ENCODE data around the gene MAP1B. TPM values are rescaled to one million over a fixed set of nuclear protein-coding genes. Genes with fewer than 3 reads are reported as not detected.

The MAP1B gene
- total RNA-seq, 1 experiment from 2014 or later: 8.9 TPM

- POLR2A ChIA-PET: no interaction called here
- no peak overlapping the region for H3K4me3 ChIP-seq (replicated peaks in 1 of 2; ENCODE audit: low read depth in 1 of 2, low read length in 2 of 2)
- H3K79me2 ChIP-seq (ENCODE audit: insufficient read depth, low read length): no peaks in the 10 kb centered on the region
- intact Hi-C loops (cut with micrococcal nuclease): no loop called here
- DNase-seq (ENCODE audit: low read depth, low spot score): no peak
- H4K20me1 ChIP-seq (ENCODE audit: insufficient read depth): no peaks in the 10 kb centered on the region
- ATAC-seq: no peak
- H3K9me2 ChIP-seq (ENCODE audit: insufficient read depth): no peaks in the 10 kb centered on the region
- BruUV-seq (replicated peaks): no TSS peak
- RAD21 ChIA-PET (ENCODE audit: low non-redundant PET in 1 of 2, low total read pairs in 2 of 2, uncharacterized antibody in 2 of 2, unreplicated experiment in 2 of 2): no interaction called here
- H3K9ac ChIP-seq (ENCODE audit: low read length): no peak overlapping the region
- H3K27ac ChIP-seq (ENCODE audit: low read depth, low read length): no peak overlapping the region
- no peaks in the 10 kb centered on the region for H3K9me3 ChIP-seq (ENCODE audit: control insufficient read depth in 1 of 2, insufficient read depth in 1 of 2, low read depth in 1 of 2, low read length in 2 of 2)
- no peak overlapping the region for H3K4me2 ChIP-seq (ENCODE audit: low read length)
- TF ChIP-seq SIN3A (IDR thresholded peaks at IDR 0.05; ENCODE audit: low read depth): no peak
- no peak for TF ChIP-seq POLR2A (IDR thresholded peaks at IDR 0.05; ENCODE audit: borderline replicate concordance, extremely low read depth, insufficient read depth, insufficient read length)
- TF ChIP-seq CEBPB (IDR thresholded peaks at IDR 0.05; ENCODE audit: low read depth): no peak
- no peak for TF ChIP-seq ELF1 (IDR thresholded peaks at IDR 0.05; ENCODE audit: borderline replicate concordance, low read depth)
- TF ChIP-seq EZH2phosphoT487 (IDR thresholded peaks at IDR 0.05; ENCODE audit: borderline replicate concordance): no peak
- no peak for TF ChIP-seq FOSL1 (IDR thresholded peaks at IDR 0.05; ENCODE audit: low read depth)
- no peak overlapping the region for H2AFZ ChIP-seq (ENCODE audit: low read depth, low read length, poor library complexity, severe bottlenecking)
- CTCF ChIA-PET: no interaction called here
- H3K36me3 ChIP-seq (ENCODE audit: control insufficient read depth in 1 of 2, insufficient read depth in 2 of 2, low read length in 2 of 2): no peaks in the 10 kb centered on the region
- no peaks in the 10 kb centered on the region for H3K4me1 ChIP-seq (ENCODE audit: control insufficient read depth in 1 of 2, insufficient read depth in 2 of 2, low read length in 2 of 2)
- no peaks in the 10 kb centered on the region for H3K27me3 ChIP-seq (ENCODE audit: insufficient read depth, low read length)
Observed at GRCh38 chr5:72129725-72130124, 22.4 kb downstream of the MAP1B start.

GRCh38 chr5:72130351-72130761 lies 23.1 kb downstream of the MAP1B start:
- Histone ChIP-seq H3K27me3 (ENCODE audit: insufficient read depth, low read length) (no peaks in the 10 kb centered on the region), H3K9me2 (ENCODE audit: insufficient read depth) (no peaks in the 10 kb centered on the region), H3K4me1 (ENCODE audit: control insufficient read depth in 1 of 2, insufficient read depth in 2 of 2, low read length in 2 of 2) (no peaks in the 10 kb centered on the region), H3K4me2 (ENCODE audit: low read length) (no peak overlapping the region), H3K79me2 (ENCODE audit: insufficient read depth, low read length) (no peaks in the 10 kb centered on the region), H3K36me3 (ENCODE audit: control insufficient read depth in 1 of 2, insufficient read depth in 2 of 2, low read length in 2 of 2) (no peaks in the 10 kb centered on the region), H2AFZ (ENCODE audit: low read depth, low read length, poor library complexity, severe bottlenecking) (no peak overlapping the region), H4K20me1 (ENCODE audit: insufficient read depth) (no peaks in the 10 kb centered on the region), H3K9me3 (ENCODE audit: control insufficient read depth in 1 of 2, insufficient read depth in 1 of 2, low read depth in 1 of 2, low read length in 2 of 2) (no peaks in the 10 kb centered on the region), H3K27ac (ENCODE audit: low read depth, low read length) (no peak overlapping the region), H3K9ac (ENCODE audit: low read length) (no peak overlapping the region), H3K4me3 (replicated peaks in 1 of 2; ENCODE audit: low read depth in 1 of 2, low read length in 2 of 2) (no peak overlapping the region)
- ChIA-PET CTCF (no interaction called here), RAD21 (ENCODE audit: low non-redundant PET in 1 of 2, low total read pairs in 2 of 2, uncharacterized antibody in 2 of 2, unreplicated experiment in 2 of 2) (no interaction called here), POLR2A (no interaction called here)
- DNase-seq (ENCODE audit: low read depth, low spot score) (no peak), ATAC-seq (no peak)
- no TSS peak for BruUV-seq (replicated peaks)
- no peak for TF ChIP-seq CBX3 (IDR thresholded peaks at IDR 0.05; ENCODE audit: low read depth)
- no peak for TF ChIP-seq EZH2 (IDR thresholded peaks at IDR 0.05)
- TF ChIP-seq YY1 (IDR thresholded peaks at IDR 0.05; ENCODE audit: extremely low read depth, insufficient replicate concordance, low read depth, low read length): no peak
- TF ChIP-seq MAX (IDR thresholded peaks at IDR 0.05): no peak
- no peak for TF ChIP-seq ZNF274 (IDR thresholded peaks at IDR 0.05; ENCODE audit: low read depth, low read length)
- intact Hi-C loops (cut with micrococcal nuclease): no loop called here
